Psoas muscle (tissue), 8 donors: ENCODE data around the gene FGFR2. TPM values are rescaled to one million over a fixed set of nuclear protein-coding genes. Genes with fewer than 3 reads are reported as not detected.

Experiments
- ATAC-seq, 4 donors: fragments of 200-7000 bp; cut with Tn5 transposase; one replicate each; pipeline ENCODE4 v1.9.1; 2020; ENCODE audit warnings: moderate library complexity in 3 of 4, mild to moderate bottlenecking in 2 of 4
- DNase-seq, 2 donors: peaks; one replicate each; pipeline ENCODE4 v3.0.0-alpha.2; 2020
- H3K27ac ChIP-seq: fragments of 200-600 bp; one replicate; pipeline ENCODE4 v1.8.0; 2022
- H3K27me3 ChIP-seq, 3 donors: fragments of 200-600 bp in 1 of 3; one replicate each; pipeline versions ENCODE4 v1.6.1 to v1.8.0; 2013 to 2022; ENCODE audit warnings: low read length in 2 of 3, mild to moderate bottlenecking in 2 of 3, moderate library complexity in 1 of 3; ENCODE audit not compliant: insufficient read depth in 3 of 3
- H3K36me3 ChIP-seq, 2 donors: fragments of 200-600 bp in 1 of 2; one replicate each; pipeline versions ENCODE4 v1.6.1 to v1.8.0; 2013 to 2022; ENCODE audit warnings: low read depth in 1 of 2, mild to moderate bottlenecking in 1 of 2, moderate library complexity in 1 of 2; ENCODE audit not compliant: insufficient read depth in 1 of 2
- H3K4me1 ChIP-seq: fragments of 200-600 bp; one replicate; pipeline ENCODE4 v1.8.0; 2022
- H3K4me3 ChIP-seq: fragments of 200-600 bp; one replicate; pipeline ENCODE4 v1.8.0; 2022; ENCODE audit warnings: mild to moderate bottlenecking
- H3K9me3 ChIP-seq: fragments of 200-600 bp; one replicate; pipeline ENCODE4 v1.8.0; 2022
- WGBS, 3 donors: extraction: QIAGEN DNeasy Blood & Tissue Kit; methylation state at CpG; one replicate each; pipeline versions ENCODE4 v1.1.6 to v1.1.7; 2013; 5-methylcytosine and 5-hydroxymethylcytosine counted together
- intact Hi-C, 2 donors: fragments of 100-400 bp; cut with DNase I; formaldehyde crosslinking; loops; one replicate each; pipeline versions ENCODE4 v1.11.0 to v1.14.2; 2022
- polyA plus RNA-seq, 3 donors: library from polyadenylated mRNA; stranded (reverse); fragments of 200-250 nt; gene quantifications; one replicate each; pipeline ENCODE4 v1.2.3, GENCODE V29; 2013
- total RNA-seq, 4 donors: library from RNA; stranded (reverse); fragmentation: NEBNext Ultra II Directional in 2 of 4; extraction: Animal tissue kit (Norgen Biotek cat#: 25700) in 2 of 4; gene quantifications; one replicate each; pipeline versions ENCODE4 v1.2.1 to v1.2.4, GENCODE V29; 2021 to 2023
- TF ChIP-seq, protein P1 (sequence below): fragments of 200-600 bp; IDR thresholded peaks from one replicate; pipeline ENCODE4 v1.8.0; 2022; ENCODE audit warnings: antibody characterized with exemption
- donor health status: healthy with polysubstance abuse.
- donor health status: DM: no; HTN: no; CAD: no; lungs with moderate emphysema.
- donor health status: Bipolar disorder and iron deficiency.
- donor health status: healthy.
- donor health status: DM: yes; HTN: yes; CAD: no.
- donor health status: DM: no; HTN: no; CAD: no.
- donor health status: DM: no; HTN: no; CAD: no.
- donor health status: DM: yes; HTN: yes; CAD: no.

Gene FGFR2
- total and polyA plus RNA-seq, 7 donors: 0.08 to 0.50 (median 0.20) TPM; not detected in 2

- Histone ChIP-seq H3K36me3 (no peaks in the 10 kb centered on the region), H3K27ac (no peak overlapping the region), H3K27me3 (peaks cover 0 to 2% (median 0%) of the 10 kb centered on the region in 3 donors), H3K4me1 (no peaks in the 10 kb centered on the region), H3K9me3 (no peaks in the 10 kb centered on the region), H3K4me3 (no peak overlapping the region)
- 43 to 53% (median 51%) methylated on average over 14 of the region's 14 CpGs for WGBS, 3 donors
- TF ChIP-seq, protein P1, sequence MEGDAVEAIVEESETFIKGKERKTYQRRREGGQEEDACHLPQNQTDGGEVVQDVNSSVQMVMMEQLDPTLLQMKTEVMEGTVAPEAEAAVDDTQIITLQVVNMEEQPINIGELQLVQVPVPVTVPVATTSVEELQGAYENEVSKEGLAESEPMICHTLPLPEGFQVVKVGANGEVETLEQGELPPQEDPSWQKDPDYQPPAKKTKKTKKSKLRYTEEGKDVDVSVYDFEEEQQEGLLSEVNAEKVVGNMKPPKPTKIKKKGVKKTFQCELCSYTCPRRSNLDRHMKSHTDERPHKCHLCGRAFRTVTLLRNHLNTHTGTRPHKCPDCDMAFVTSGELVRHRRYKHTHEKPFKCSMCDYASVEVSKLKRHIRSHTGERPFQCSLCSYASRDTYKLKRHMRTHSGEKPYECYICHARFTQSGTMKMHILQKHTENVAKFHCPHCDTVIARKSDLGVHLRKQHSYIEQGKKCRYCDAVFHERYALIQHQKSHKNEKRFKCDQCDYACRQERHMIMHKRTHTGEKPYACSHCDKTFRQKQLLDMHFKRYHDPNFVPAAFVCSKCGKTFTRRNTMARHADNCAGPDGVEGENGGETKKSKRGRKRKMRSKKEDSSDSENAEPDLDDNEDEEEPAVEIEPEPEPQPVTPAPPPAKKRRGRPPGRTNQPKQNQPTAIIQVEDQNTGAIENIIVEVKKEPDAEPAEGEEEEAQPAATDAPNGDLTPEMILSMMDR: no peak
- no peak for DNase-seq
- no peak for ATAC-seq
- intact Hi-C loops: no loop called here
These were observed 88.0 kb downstream of the FGFR2 start for GRCh38 chr10:121510201-121510771.

DNA sequence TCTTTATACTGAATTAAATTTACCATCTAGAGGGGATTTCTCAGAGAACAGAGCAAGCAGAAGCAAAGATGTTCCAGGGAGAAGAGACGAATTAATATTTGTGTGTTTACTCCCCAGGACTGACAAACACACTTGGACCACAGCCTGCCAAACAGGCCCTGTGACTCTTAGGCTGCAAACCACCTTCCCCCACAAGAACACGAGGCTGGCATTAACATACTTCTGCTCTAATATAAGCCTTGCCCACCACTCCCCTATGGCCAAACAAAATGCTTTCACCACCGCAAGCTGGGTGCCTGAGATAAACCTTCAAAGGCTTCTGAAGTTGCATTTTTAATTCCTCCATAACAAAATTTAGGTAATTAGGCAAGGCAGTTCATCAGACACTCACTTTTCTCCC is 88.4 kb downstream of the FGFR2 start:
- TF ChIP-seq, protein P1: no peak
- DNase-seq: no peak
- H3K27ac ChIP-seq: no peak overlapping the region
- no peaks in the 10 kb centered on the region for H3K36me3 ChIP-seq
- H3K9me3 ChIP-seq: no peaks in the 10 kb centered on the region
- H3K4me3 ChIP-seq: no peak overlapping the region
- H3K27me3 ChIP-seq: peaks cover 0 to 2% (median 0%) of the 10 kb centered on the region in 3 donors
- ATAC-seq: no peak
- intact Hi-C loops: no loop called here
- no peaks in the 10 kb centered on the region for H3K4me1 ChIP-seq
- WGBS, 3 donors: 77 to 78% (median 78%) methylated on average over 3 of the region's 3 CpGs

GRCh38 chr10:121509112-121509511 is 89.1 kb downstream of the FGFR2 start:
- Histone ChIP-seq H3K36me3 (no peaks in the 10 kb centered on the region), H3K4me3 (no peak overlapping the region), H3K4me1 (no peaks in the 10 kb centered on the region), H3K9me3 (no peaks in the 10 kb centered on the region), H3K27me3 (peaks cover 0 to 2% (median 0%) of the 10 kb centered on the region in 3 donors), H3K27ac (no peak overlapping the region)
- no peak for DNase-seq
- no peak for ATAC-seq
- TF ChIP-seq, protein P1: no peak
- intact Hi-C loops: no loop called here
- 37 to 41% (median 41%) methylated on average over 4 of the region's 4 CpGs for WGBS, 3 donors

DNA sequence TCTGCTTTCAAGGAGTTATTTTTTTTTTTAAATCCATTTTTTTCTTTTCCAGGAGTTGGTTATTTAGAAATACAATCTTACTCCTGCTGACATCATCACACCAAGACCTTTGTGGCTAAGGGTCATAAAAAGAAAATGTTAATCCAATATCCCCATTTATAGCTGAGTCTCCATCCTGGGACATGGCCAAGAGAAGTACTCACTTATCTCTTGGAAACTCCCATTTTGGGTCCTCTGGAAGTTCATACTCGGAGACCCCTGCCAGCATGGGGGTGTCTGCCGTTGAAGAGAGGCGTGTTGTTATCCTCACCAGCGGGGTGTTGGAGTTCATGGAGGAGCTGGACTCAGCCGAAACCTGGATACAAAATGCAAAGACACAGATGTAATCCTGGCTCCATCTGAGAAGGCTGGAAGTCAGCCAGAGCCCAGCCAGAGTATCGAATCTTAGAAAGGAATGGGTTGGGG is 94.6 kb downstream of the FGFR2 start:
- H3K9me3 ChIP-seq: no peaks in the 10 kb centered on the region
- TF ChIP-seq, protein P1: no peak
- H3K27me3 ChIP-seq: peaks cover 4 to 15% (median 5%) of the 10 kb centered on the region in 3 donors
- DNase-seq: no peak
- H3K4me3 ChIP-seq: no peak overlapping the region
- H3K4me1 ChIP-seq: no peaks in the 10 kb centered on the region
- no peaks in the 10 kb centered on the region for H3K36me3 ChIP-seq
- H3K27ac ChIP-seq: no peak overlapping the region
- intact Hi-C loops: no loop called here
- ATAC-seq: no peak
- 46 to 47% (median 46%) methylated on average over 6 of the region's 6 CpGs for WGBS, 3 donors

- ATAC-seq: no peak
- no peaks in the 10 kb centered on the region for H3K4me1 ChIP-seq
- no peak overlapping the region for H3K27ac ChIP-seq
- DNase-seq: no peak
- TF ChIP-seq, protein P1: no peak
- WGBS, 3 donors: 51 to 59% (median 51%) methylated on average over 7 of the region's 7 CpGs
- H3K4me3 ChIP-seq: no peak overlapping the region
- H3K9me3 ChIP-seq: no peaks in the 10 kb centered on the region
- peaks cover 5 to 15% (median 7%) of the 10 kb centered on the region in 3 donors for H3K27me3 ChIP-seq
- no peaks in the 10 kb centered on the region for H3K36me3 ChIP-seq
- intact Hi-C loops: no loop called here
These were observed 96.4 kb downstream of the FGFR2 start for GRCh38 chr10:121501796-121502195.
